ENCODE results near the gene DGCR2.

DGCR2 gene

GRCh38 chr22:19121631-19122142, 525 bp downstream of the DGCR2 start:
- peak overlapping the region; percentile 91 for H3K27ac ChIP-seq
- no peak for TF ChIP-seq Cebpa-rat (IDR thresholded peaks at IDR 0.05)

GRCh38 chr22:19120829-19121630, 1.2 kb downstream of the DGCR2 start:
- Histone ChIP-seq H3K9me3 (no peaks in the 10 kb centered on the region), H3K27ac (peak overlapping the region; percentile 91), H4K20me1 (peaks cover 58% of the 10 kb centered on the region), H3K4me1 (peaks cover 65% of the 10 kb centered on the region), H3K36me3 (peaks cover 39% of the 10 kb centered on the region), H3K4me2 (peak overlapping the region; percentile 98), H3K4me3 (peak overlapping the region; percentile 91), H3K9ac (peak overlapping the region; percentile 91), H3K27me3 (no peaks in the 10 kb centered on the region)
- TF ChIP-seq Cebpa-rat (IDR thresholded peaks at IDR 0.05): no peak

More at GRCh38 chr22:19121631-19122142, 525 bp downstream of the DGCR2 start:
- no peaks in the 10 kb centered on the region for H3K9me3 ChIP-seq
- H3K9ac ChIP-seq: peak overlapping the region; percentile 91
- H3K4me2 ChIP-seq: peak overlapping the region; percentile 98
- peaks cover 58% of the 10 kb centered on the region for H3K4me1 ChIP-seq
- H3K36me3 ChIP-seq: peaks cover 32% of the 10 kb centered on the region
- H3K27me3 ChIP-seq: no peaks in the 10 kb centered on the region
- H3K4me3 ChIP-seq: peak overlapping the region; percentile 91
- peaks cover 52% of the 10 kb centered on the region for H4K20me1 ChIP-seq

DNA sequence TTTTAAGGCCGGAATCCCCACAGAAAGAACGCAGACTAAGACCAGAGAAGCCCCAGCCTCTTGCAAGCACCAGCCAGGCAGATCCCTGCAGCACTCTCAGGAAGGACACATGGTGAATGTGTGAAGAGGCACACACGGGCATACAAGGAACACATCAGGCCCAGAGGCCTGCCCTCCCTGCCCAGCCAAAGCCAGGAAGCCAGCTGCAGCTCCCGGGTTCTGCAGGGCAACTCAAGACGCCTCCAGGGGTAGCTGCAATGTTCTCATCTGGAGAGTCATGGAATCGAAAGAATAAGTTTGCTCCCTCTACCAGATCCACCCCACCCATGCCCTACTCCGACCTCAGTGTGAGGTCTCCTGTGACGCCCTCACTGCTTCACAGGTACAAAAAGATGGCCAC, 2.3 kb downstream of the DGCR2 start:
- TF ChIP-seq Cebpa-rat (IDR thresholded peaks at IDR 0.05): no peak

GRCh38 chr22:19118329-19118880, 3.8 kb downstream of the DGCR2 start:
- Histone ChIP-seq H4K20me1 (peaks cover 85% of the 10 kb centered on the region), H3K9me3 (no peaks in the 10 kb centered on the region), H3K36me3 (peaks cover 61% of the 10 kb centered on the region), H3K4me2 (peak overlapping the region; percentile 98), H3K4me3 (no peak overlapping the region), H3K27me3 (no peaks in the 10 kb centered on the region), H3K27ac (0 out of 2 replicates have a peak overlapping the region, but pooled peaks have one; percentile 22), H3K4me1 (peaks cover 68% of the 10 kb centered on the region), H3K9ac (no peak overlapping the region)
- no peak for TF ChIP-seq Cebpa-rat (IDR thresholded peaks at IDR 0.05)

More for the DNA sequence above, 2.3 kb downstream of the DGCR2 start:
- H3K4me2 ChIP-seq: peak overlapping the region; percentile 98
- no peak overlapping the region for H3K27ac ChIP-seq
- H3K9ac ChIP-seq: peak overlapping the region; percentile 91
- no peaks in the 10 kb centered on the region for H3K27me3 ChIP-seq
- peaks cover 72% of the 10 kb centered on the region for H3K4me1 ChIP-seq
- no peak overlapping the region for H3K4me3 ChIP-seq
- H4K20me1 ChIP-seq: peaks cover 69% of the 10 kb centered on the region
- H3K9me3 ChIP-seq: no peaks in the 10 kb centered on the region
- H3K36me3 ChIP-seq: peaks cover 50% of the 10 kb centered on the region

DNA sequence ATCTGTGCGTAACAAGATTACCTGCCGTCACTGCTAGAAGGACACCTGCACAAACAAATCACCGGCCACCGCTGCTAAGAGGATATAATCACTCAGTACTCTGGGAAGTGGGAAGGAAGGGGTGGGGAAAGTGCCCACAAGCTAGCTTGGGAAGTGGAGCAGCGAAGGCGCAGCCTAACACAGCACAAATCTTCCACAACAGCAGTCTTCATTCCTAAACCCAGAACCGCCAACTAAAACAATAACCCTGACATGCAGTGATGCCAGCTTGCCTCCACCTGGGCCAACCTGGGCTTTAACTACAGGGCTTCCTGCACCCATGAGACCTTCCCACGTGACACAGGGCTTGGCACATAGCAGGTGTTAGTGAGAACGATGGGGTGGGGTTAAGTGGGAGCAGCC, 5.1 kb downstream of the DGCR2 start:
- no peak overlapping the region for H3K9ac ChIP-seq
- H3K27me3 ChIP-seq: no peaks in the 10 kb centered on the region
- H3K36me3 ChIP-seq: peaks cover 68% of the 10 kb centered on the region
- H3K9me3 ChIP-seq: no peaks in the 10 kb centered on the region
- H3K27ac ChIP-seq: no peak overlapping the region
- H3K4me2 ChIP-seq: peak overlapping the region; percentile 98
- no peak for TF ChIP-seq Cebpa-rat (IDR thresholded peaks at IDR 0.05)
- H3K4me3 ChIP-seq: no peak overlapping the region
- H3K4me1 ChIP-seq: peaks cover 60% of the 10 kb centered on the region
- peaks cover 98% of the 10 kb centered on the region for H4K20me1 ChIP-seq

DNA sequence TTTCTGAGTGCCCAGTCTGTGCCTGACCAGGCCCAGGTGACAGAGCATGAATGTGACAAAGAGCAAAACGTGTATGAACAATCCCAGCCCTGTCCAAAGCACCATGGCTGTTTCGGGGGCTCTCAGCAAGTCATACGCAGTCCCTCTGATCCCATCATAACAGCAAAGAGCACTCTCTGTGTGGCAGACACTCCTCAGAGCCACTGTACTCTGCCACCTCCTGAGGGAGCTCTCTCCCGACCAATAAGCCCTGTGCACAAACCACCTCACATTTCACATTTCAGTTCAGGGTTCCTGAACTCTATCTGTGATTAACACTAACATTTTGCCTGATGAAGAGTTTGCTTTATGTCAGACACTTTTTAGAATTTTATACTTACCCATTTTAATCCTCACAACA, 6.6 kb downstream of the DGCR2 start:
- no peak overlapping the region for H3K27ac ChIP-seq
- peaks cover 67% of the 10 kb centered on the region for H3K4me1 ChIP-seq
- H3K27me3 ChIP-seq: no peaks in the 10 kb centered on the region
- no peak overlapping the region for H3K4me2 ChIP-seq
- TF ChIP-seq Cebpa-rat (IDR thresholded peaks at IDR 0.05): no peak
- no peak overlapping the region for H3K4me3 ChIP-seq
- no peak overlapping the region for H3K9ac ChIP-seq
- H3K36me3 ChIP-seq: peaks cover 68% of the 10 kb centered on the region
- H4K20me1 ChIP-seq: peaks cover 100% of the 10 kb centered on the region
- no peaks in the 10 kb centered on the region for H3K9me3 ChIP-seq

GRCh38 chr22:19114984-19115552, 7.1 kb downstream of the DGCR2 start:
- Histone ChIP-seq H3K27me3 (no peaks in the 10 kb centered on the region), H3K27ac (no peak overlapping the region), H4K20me1 (peaks cover 100% of the 10 kb centered on the region), H3K4me3 (no peak overlapping the region), H3K36me3 (peaks cover 63% of the 10 kb centered on the region), H3K9me3 (no peaks in the 10 kb centered on the region), H3K4me1 (peaks cover 67% of the 10 kb centered on the region), H3K9ac (no peak overlapping the region), H3K4me2 (no peak overlapping the region)
- TF ChIP-seq Cebpa-rat (IDR thresholded peaks at IDR 0.05): no peak

DNA sequence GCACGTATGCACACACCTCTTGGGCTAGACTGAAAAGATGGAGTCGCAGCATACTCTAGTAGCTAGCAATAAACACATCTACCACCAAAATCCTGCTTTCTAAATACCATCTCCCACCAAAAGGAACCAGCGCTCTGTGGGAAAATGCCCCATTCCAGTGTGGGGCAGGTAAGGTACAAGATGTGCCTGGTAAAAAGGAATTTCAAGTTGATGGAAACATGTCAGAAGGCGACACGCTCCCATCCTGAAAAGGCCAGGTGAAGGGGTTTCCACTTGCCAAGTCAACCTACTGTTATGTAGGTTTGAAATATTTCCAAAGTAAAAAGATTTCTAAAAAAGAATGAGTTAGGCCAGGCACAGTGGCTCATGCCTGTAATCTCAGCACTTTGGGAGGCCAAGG, 8.8 kb downstream of the DGCR2 start:
- H3K36me3 ChIP-seq: peaks cover 51% of the 10 kb centered on the region
- H3K9me3 ChIP-seq: no peaks in the 10 kb centered on the region
- peaks cover 67% of the 10 kb centered on the region for H3K4me1 ChIP-seq
- H3K9ac ChIP-seq: no peak overlapping the region
- no peak overlapping the region for H3K27ac ChIP-seq
- H4K20me1 ChIP-seq: peaks cover 100% of the 10 kb centered on the region
- H3K4me2 ChIP-seq: no peak overlapping the region
- H3K4me3 ChIP-seq: no peak overlapping the region
- no peak for TF ChIP-seq Cebpa-rat (IDR thresholded peaks at IDR 0.05)
- H3K27me3 ChIP-seq: no peaks in the 10 kb centered on the region

GRCh38 chr22:19111584-19111983, 10.6 kb downstream of the DGCR2 start:
- Histone ChIP-seq H3K4me3 (no peak overlapping the region), H3K27ac (no peak overlapping the region), H3K4me1 (peaks cover 62% of the 10 kb centered on the region), H3K27me3 (no peaks in the 10 kb centered on the region), H3K4me2 (no peak overlapping the region), H3K9ac (no peak overlapping the region), H3K36me3 (peaks cover 44% of the 10 kb centered on the region), H4K20me1 (peaks cover 100% of the 10 kb centered on the region), H3K9me3 (no peaks in the 10 kb centered on the region)
- no peak for TF ChIP-seq Cebpa-rat (IDR thresholded peaks at IDR 0.05)

DNA sequence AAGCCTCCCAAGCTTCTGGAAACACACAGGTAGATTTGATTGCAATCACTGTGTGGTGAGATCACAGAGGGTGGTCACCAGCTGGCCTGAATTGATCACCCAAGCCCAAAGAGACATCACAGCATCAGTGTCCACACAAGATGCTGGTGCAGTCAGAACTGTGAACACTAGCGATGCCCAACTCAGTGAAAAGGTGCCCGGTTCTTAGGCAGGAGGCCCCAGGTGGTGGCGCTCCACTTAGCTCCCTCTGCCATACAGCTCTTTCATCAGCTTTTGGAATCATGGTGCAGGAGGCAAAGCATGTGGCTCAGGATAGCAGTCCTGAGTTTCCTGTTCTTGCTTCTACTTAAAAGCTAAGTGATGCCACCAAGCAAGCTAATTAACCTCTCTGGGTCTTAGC, 11.1 kb downstream of the DGCR2 start:
- no peaks in the 10 kb centered on the region for H3K27me3 ChIP-seq
- TF ChIP-seq Cebpa-rat (IDR thresholded peaks at IDR 0.05): no peak
- peaks cover 62% of the 10 kb centered on the region for H3K4me1 ChIP-seq
- H4K20me1 ChIP-seq: peaks cover 100% of the 10 kb centered on the region
- peaks cover 40% of the 10 kb centered on the region for H3K36me3 ChIP-seq
- H3K4me2 ChIP-seq: no peak overlapping the region
- no peaks in the 10 kb centered on the region for H3K9me3 ChIP-seq
- no peak overlapping the region for H3K27ac ChIP-seq
- H3K4me3 ChIP-seq: no peak overlapping the region
- H3K9ac ChIP-seq: no peak overlapping the region
